Parathyroid adenoma (tissue), 2 donors: ENCODE measurements around the gene PGM1.
A peak's percentile ranks its signal among the peaks of the same experiment; 100 is the strongest.

Source experiments
- H2AFZ ChIP-seq: fragments of 300-600 bp; sonication (generic); one replicate; pipeline ENCODE4 v1.7.0; 2017; ENCODE audit warnings: antibody characterized with exemption, mild to moderate bottlenecking
- H3K27ac ChIP-seq: fragments of 300-600 bp; sonication (generic); one replicate; pipeline ENCODE4 v1.7.0; 2017
- H3K27me3 ChIP-seq: fragments of 300-600 bp; sonication (generic); one replicate; pipeline ENCODE4 v1.7.0; 2017; ENCODE audit warnings: low read length; ENCODE audit not compliant: control insufficient read depth, insufficient read depth
- H3K36me3 ChIP-seq: fragments of 300-600 bp; sonication (generic); one replicate; pipeline ENCODE4 v1.7.0; 2017; ENCODE audit warnings: low read length; ENCODE audit not compliant: control insufficient read depth, insufficient read depth
- H3K4me1 ChIP-seq: fragments of 300-600 bp; sonication (generic); one replicate; pipeline ENCODE4 v1.7.0; 2017; ENCODE audit warnings: control low read depth
- H3K4me2 ChIP-seq: fragments of 300-600 bp; sonication (generic); one replicate; pipeline ENCODE4 v1.7.0; 2017; ENCODE audit warnings: low read length
- H3K4me3 ChIP-seq: fragments of 300-600 bp; sonication (generic); one replicate; pipeline ENCODE4 v1.7.0; 2017; ENCODE audit warnings: low read depth, low read length
- H3K79me2 ChIP-seq: fragments of 300-600 bp; sonication (generic); one replicate; pipeline ENCODE4 v1.7.0; 2017; ENCODE audit warnings: control low read depth
- H3K9ac ChIP-seq: fragments of 300-600 bp; sonication (generic); one replicate; pipeline ENCODE4 v1.7.0; 2017; ENCODE audit warnings: mild to moderate bottlenecking
- H3K9me3 ChIP-seq: fragments of 300-600 bp; sonication (generic); one replicate; pipeline ENCODE4 v1.7.0; 2017; ENCODE audit warnings: low read length; ENCODE audit not compliant: control insufficient read depth
- TF ChIP-seq, protein P1 (sequence below): fragments of 300-600 bp; sonication (generic); IDR thresholded peaks from one replicate; pipeline ENCODE4 v1.7.0; 2017; ENCODE audit warnings: antibody characterized with exemption, mild to moderate bottlenecking
- donor health status: primary hyperparathyroidism.

Gene PGM1

DNA sequence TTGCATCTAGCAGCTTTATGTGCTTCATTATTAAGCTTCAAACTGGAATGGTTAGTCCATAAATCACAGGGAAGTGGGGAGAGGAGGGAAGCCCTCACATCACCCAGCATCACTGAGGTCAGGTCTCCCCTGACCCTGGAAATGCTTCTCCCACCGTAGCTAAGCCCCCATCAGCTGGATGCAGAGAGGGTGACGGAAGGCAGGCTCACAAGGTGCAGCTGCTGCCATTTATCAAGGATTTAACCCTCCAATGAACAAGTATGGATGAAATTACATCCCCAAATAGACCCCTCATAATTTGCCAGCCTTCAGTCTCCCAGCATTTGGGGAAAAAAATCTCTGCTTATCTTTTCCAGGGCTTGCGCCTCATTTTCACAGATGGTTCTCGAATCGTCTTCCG is 60.8 kb downstream of the PGM1 start:
- Histone ChIP-seq H3K9ac (no peak overlapping the region), H3K79me2 (no peaks in the 10 kb centered on the region), H3K27me3 (no peaks in the 10 kb centered on the region), H3K36me3 (no peaks in the 10 kb centered on the region), H3K27ac (no peak overlapping the region), H3K4me2 (no peak overlapping the region), H3K9me3 (no peaks in the 10 kb centered on the region), H3K4me3 (no peak overlapping the region), H2AFZ (no peak overlapping the region), H3K4me1 (no peaks in the 10 kb centered on the region)
- TF ChIP-seq, protein P1, sequence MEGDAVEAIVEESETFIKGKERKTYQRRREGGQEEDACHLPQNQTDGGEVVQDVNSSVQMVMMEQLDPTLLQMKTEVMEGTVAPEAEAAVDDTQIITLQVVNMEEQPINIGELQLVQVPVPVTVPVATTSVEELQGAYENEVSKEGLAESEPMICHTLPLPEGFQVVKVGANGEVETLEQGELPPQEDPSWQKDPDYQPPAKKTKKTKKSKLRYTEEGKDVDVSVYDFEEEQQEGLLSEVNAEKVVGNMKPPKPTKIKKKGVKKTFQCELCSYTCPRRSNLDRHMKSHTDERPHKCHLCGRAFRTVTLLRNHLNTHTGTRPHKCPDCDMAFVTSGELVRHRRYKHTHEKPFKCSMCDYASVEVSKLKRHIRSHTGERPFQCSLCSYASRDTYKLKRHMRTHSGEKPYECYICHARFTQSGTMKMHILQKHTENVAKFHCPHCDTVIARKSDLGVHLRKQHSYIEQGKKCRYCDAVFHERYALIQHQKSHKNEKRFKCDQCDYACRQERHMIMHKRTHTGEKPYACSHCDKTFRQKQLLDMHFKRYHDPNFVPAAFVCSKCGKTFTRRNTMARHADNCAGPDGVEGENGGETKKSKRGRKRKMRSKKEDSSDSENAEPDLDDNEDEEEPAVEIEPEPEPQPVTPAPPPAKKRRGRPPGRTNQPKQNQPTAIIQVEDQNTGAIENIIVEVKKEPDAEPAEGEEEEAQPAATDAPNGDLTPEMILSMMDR, result no peak

- Histone ChIP-seq H3K4me2 (no peak overlapping the region), H3K27ac (no peak overlapping the region), H2AFZ (no peak overlapping the region), H3K4me3 (no peak overlapping the region), H3K4me1 (peaks cover 5% of the 10 kb centered on the region), H3K27me3 (no peaks in the 10 kb centered on the region), H3K79me2 (no peaks in the 10 kb centered on the region), H3K9ac (no peak overlapping the region), H3K9me3 (no peaks in the 10 kb centered on the region), H3K36me3 (no peaks in the 10 kb centered on the region)
- TF ChIP-seq, protein P1, result no peak
Measured at GRCh38 chr1:63659448-63659847, 66.2 kb downstream of the PGM1 start.

DNA sequence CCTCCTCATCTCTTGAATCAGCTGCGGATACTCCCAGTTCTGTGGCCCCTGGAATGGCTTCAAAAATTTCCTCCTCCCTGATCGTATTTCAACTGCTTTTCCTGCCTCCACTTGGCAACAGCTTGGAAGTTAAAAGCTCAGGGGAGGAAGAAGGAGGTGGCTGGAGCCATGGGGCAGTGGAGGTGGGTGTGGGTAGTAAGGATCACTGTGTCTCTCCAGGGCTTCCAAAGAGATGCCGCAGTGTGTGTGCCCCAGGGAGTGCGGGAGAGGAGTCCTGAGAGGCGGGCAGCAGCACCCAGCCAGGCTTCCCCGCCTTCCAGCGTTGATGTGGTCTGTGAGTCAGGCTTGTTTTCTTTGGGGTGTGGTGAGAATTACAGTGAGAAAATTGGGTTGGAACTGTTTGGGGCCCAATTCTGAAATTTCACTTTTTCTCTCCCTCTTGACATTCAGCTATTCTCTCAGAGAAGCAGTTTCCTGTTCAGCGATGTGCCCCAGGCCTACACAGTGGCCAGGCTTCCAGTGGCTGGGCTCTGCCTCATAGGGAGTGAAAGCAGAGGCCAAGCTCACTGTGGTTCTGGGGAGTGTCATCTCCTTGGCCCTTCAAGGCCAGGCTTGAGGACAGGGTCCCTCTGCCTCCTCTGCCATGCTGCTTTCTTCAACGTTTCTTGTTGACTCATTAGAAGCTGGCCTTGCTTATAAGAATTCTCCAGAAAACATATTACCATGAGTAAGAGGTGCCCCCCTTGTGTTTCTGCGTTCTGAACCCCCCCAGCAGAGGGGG is 69.0 kb downstream of the PGM1 start:
- H3K4me1 ChIP-seq, result peaks cover 8% of the 10 kb centered on the region
- peak overlapping the region; percentile 28 for H2AFZ ChIP-seq
- TF ChIP-seq, protein P1, result no peak
- no peak overlapping the region for H3K4me3 ChIP-seq
- H3K9me3 ChIP-seq, result no peaks in the 10 kb centered on the region
- no peaks in the 10 kb centered on the region for H3K79me2 ChIP-seq
- H3K27ac ChIP-seq, result peak overlapping the region; percentile 42
- H3K4me2 ChIP-seq, result no peak overlapping the region
- H3K36me3 ChIP-seq, result no peaks in the 10 kb centered on the region
- H3K27me3 ChIP-seq, result no peaks in the 10 kb centered on the region
- H3K9ac ChIP-seq, result no peak overlapping the region

- no peak overlapping the region for H3K4me3 ChIP-seq
- no peak overlapping the region for H3K27ac ChIP-seq
- no peaks in the 10 kb centered on the region for H3K79me2 ChIP-seq
- no peak overlapping the region for H3K4me2 ChIP-seq
- H3K9ac ChIP-seq, result no peak overlapping the region
- no peaks in the 10 kb centered on the region for H3K27me3 ChIP-seq
- no peaks in the 10 kb centered on the region for H3K36me3 ChIP-seq
- no peak overlapping the region for H2AFZ ChIP-seq
- TF ChIP-seq, protein P1, result no peak
- peaks cover 8% of the 10 kb centered on the region for H3K4me1 ChIP-seq
- no peaks in the 10 kb centered on the region for H3K9me3 ChIP-seq
Measured at GRCh38 chr1:63662841-63663240, 69.6 kb downstream of the PGM1 start.

GRCh38 chr1:63663301-63663700 is 70.1 kb downstream of the PGM1 start:
- H3K9me3 ChIP-seq, result no peaks in the 10 kb centered on the region
- no peak overlapping the region for H3K27ac ChIP-seq
- no peak overlapping the region for H3K4me3 ChIP-seq
- H3K4me2 ChIP-seq, result no peak overlapping the region
- H3K4me1 ChIP-seq, result peaks cover 8% of the 10 kb centered on the region
- H3K9ac ChIP-seq, result no peak overlapping the region
- no peaks in the 10 kb centered on the region for H3K27me3 ChIP-seq
- no peaks in the 10 kb centered on the region for H3K36me3 ChIP-seq
- no peak overlapping the region for H2AFZ ChIP-seq
- H3K79me2 ChIP-seq, result no peaks in the 10 kb centered on the region
- TF ChIP-seq, protein P1, result no peak
